Measurements from ENCODE around the gene SLC39A10. TPM values are rescaled to one million over a fixed set of nuclear protein-coding genes. Genes with fewer than 3 reads are reported as not detected.
"Not testable (repeated sequence)": the region's sequence is repeated elsewhere in the genome, so short reads cannot be mapped to it uniquely, and the experiment has no call there.

Gene SLC39A10
- total RNA-seq, 1 donor from 2014 or later, result 9.9 TPM

GRCh38 chr2:195642027-195642678 is 14.9 kb upstream of the SLC39A10 start:
- no peak for TF ChIP-seq CTCF (IDR thresholded peaks at IDR 0.05)
- H3K4me3 ChIP-seq, result no peak overlapping the region
- no peak overlapping the region for H3K27ac ChIP-seq
- H3K36me3 ChIP-seq, result no peaks in the 10 kb centered on the region
- no peaks in the 10 kb centered on the region for H3K4me1 ChIP-seq
- H3K9me3 ChIP-seq, result no peaks in the 10 kb centered on the region
- H3K27me3 ChIP-seq, result no peaks in the 10 kb centered on the region
- intact Hi-C loops (cut with DNase I), result no loop called here
- no peak for DNase-seq (ENCODE audit: low spot score in 2 of 2)

GRCh38 chr2:195642679-195643068 is 14.4 kb upstream of the SLC39A10 start:
- H3K4me1 ChIP-seq, result no peaks in the 10 kb centered on the region
- H3K36me3 ChIP-seq, result no peaks in the 10 kb centered on the region
- H3K27me3 ChIP-seq, result no peaks in the 10 kb centered on the region
- TF ChIP-seq CTCF (IDR thresholded peaks at IDR 0.05), result no peak
- no peak for DNase-seq (ENCODE audit: low spot score in 2 of 2)
- intact Hi-C loops (cut with DNase I), result no loop called here
- H3K4me3 ChIP-seq, result no peak overlapping the region
- no peaks in the 10 kb centered on the region for H3K9me3 ChIP-seq
- no peak overlapping the region for H3K27ac ChIP-seq

- H3K9me3 ChIP-seq; intact Hi-C loops (cut with DNase I); H3K36me3 ChIP-seq; H3K27me3 ChIP-seq; H3K4me1 ChIP-seq; H3K27ac ChIP-seq; H3K4me3 ChIP-seq; DNase-seq (ENCODE audit: low spot score in 2 of 2): not testable (repeated sequence)
These were observed 12.3 kb upstream of the SLC39A10 start for GRCh38 chr2:195644708-195645107.

- Histone ChIP-seq H3K4me1 (no peaks in the 10 kb centered on the region), H3K4me3 (no peak overlapping the region), H3K27me3 (no peaks in the 10 kb centered on the region), H3K9me3 (no peaks in the 10 kb centered on the region), H3K27ac (no peak overlapping the region), H3K36me3 (no peaks in the 10 kb centered on the region)
- TF ChIP-seq CTCF (IDR thresholded peaks at IDR 0.05), result no peak
- no peak for DNase-seq (ENCODE audit: low spot score in 2 of 2)
- intact Hi-C loops (cut with DNase I), result no loop called here
These were observed 11.6 kb upstream of the SLC39A10 start for GRCh38 chr2:195645413-195645812.

GRCh38 chr2:195646424-195646823 is 10.6 kb upstream of the SLC39A10 start:
- Histone ChIP-seq H3K27me3 (no peaks in the 10 kb centered on the region), H3K4me3 (no peak overlapping the region), H3K4me1 (no peaks in the 10 kb centered on the region), H3K36me3 (no peaks in the 10 kb centered on the region), H3K27ac (no peak overlapping the region), H3K9me3 (no peaks in the 10 kb centered on the region)
- no peak for DNase-seq (ENCODE audit: low spot score in 2 of 2)
- intact Hi-C loops (cut with DNase I), result no loop called here
- TF ChIP-seq CTCF (IDR thresholded peaks at IDR 0.05), result no peak

GRCh38 chr2:195647302-195647701 is 9.7 kb upstream of the SLC39A10 start:
- Histone ChIP-seq H3K27ac (no peak overlapping the region), H3K4me1 (no peaks in the 10 kb centered on the region), H3K36me3 (no peaks in the 10 kb centered on the region), H3K4me3 (no peak overlapping the region), H3K9me3 (no peaks in the 10 kb centered on the region), H3K27me3 (no peaks in the 10 kb centered on the region)
- TF ChIP-seq CTCF (IDR thresholded peaks at IDR 0.05), result no peak
- intact Hi-C loops (cut with DNase I), result no loop called here
- DNase-seq (ENCODE audit: low spot score in 2 of 2), result no peak

GRCh38 chr2:195648370-195648769 is 8.7 kb upstream of the SLC39A10 start:
- H3K27ac ChIP-seq; H3K4me1 ChIP-seq; H3K36me3 ChIP-seq; DNase-seq (ENCODE audit: low spot score in 2 of 2); intact Hi-C loops (cut with DNase I); H3K4me3 ChIP-seq; H3K27me3 ChIP-seq; H3K9me3 ChIP-seq: not testable (repeated sequence)

All from ascending aorta (tissue), 2 donors.